COLO668 (cell line): ENCODE measurements around the gene PSMB9.

Experiments
- DNase-seq: peaks from one replicate; lab custom pipeline; 2025; ENCODE audit not compliant: unreplicated experiment; lab: John Stamatoyannopoulos, UW

Gene PSMB9

DNA sequence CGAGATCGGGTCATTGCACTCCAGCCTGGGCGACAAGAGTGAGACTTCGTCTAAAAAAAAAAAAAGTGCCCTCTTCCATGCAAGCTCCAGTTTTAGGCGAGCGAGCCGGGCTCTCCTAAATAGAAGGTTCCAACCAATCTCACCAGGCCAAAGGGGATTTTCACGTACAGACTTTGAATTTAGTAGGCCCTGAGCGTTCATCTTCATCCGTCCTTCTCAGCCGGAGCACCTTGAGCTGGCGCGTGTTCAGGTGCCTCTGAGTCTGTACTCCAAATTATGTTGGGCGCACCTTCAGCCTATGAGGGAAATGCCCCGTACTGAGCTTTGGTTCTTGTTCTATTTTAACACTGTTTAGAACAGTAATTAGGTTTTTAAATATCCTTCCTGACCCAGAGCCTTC is 14.6 kb upstream of the PSMB9 start:
- no peak for DNase-seq

DNA sequence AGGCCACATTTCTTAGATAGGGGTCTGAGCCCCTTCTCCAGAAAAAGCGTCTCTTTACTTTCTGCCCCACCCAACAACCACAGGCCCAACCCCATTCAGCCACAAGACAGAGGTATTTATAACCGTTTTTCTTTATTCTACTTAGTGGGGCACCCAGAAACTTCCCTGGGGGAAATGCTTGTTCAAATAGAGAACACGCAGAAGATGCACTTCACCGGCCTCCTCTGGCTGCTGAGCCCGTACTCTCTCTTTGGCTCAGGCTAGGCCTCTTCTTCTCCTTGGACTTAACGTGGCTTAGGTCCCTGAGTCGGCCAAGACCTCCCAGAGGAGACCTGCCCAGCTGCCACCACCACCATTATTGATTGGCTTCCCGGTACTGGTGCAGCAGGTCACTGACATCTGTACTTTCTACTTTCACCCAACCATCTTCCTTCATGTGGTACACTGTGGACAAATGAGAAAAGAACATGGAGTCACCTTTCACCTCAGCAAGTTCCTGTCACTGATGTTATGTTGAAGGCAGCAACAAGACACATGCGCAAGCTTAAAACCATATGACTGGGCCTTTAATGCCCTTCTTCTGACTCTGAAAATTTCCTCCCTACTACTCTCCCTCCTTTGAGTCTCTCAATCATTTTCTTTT is 13.3 kb upstream of the PSMB9 start:
- no peak for DNase-seq

DNA sequence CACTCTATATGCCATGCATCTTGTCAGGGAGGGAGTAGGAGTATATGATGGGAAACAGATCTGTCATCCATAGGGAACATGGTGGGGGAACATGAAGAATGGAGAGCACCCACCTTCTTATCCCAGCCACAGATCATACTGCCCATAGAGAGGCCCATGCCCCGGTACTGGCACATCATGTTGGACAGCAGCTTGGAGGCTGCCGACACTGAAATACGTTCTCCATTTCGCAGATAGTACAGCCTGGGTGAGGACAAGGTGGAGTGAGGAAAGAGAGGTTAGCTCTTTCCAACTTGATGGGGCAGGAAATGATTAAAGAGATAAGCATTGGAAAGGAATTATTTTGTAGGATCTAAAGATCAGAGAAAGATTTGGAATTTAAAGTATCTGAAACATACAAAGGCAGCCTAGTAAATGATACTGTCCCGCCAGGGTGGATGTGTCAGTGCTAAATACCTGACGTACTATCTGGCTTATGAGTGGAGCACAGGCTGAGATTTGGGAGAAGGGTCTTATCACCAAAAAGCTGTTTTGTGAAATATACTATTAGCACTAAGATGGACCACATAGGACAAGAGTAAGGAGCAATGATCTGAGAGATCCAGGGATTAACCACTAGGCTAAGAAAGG is 11.9 kb upstream of the PSMB9 start:
- DNase-seq, result no peak

DNA sequence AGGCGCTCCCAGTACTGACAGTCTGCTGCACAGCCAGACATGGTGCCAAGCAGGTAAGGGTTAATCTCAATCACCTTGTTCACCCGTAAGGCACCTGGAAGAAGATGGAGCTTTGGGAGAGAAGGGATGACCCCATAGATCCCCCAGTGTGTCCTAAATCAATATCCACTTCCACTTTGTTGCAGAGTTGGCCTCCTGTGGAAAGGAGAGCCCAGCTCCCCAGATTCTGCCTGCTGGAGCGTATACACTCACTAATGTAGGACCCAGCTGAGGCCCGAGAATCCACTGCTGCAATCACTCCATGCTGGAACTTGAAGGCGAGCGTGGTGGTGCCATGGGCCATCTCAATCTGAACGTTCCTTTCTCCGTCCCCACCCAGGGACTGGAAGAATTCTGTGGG is 11.3 kb upstream of the PSMB9 start:
- no peak for DNase-seq

DNA sequence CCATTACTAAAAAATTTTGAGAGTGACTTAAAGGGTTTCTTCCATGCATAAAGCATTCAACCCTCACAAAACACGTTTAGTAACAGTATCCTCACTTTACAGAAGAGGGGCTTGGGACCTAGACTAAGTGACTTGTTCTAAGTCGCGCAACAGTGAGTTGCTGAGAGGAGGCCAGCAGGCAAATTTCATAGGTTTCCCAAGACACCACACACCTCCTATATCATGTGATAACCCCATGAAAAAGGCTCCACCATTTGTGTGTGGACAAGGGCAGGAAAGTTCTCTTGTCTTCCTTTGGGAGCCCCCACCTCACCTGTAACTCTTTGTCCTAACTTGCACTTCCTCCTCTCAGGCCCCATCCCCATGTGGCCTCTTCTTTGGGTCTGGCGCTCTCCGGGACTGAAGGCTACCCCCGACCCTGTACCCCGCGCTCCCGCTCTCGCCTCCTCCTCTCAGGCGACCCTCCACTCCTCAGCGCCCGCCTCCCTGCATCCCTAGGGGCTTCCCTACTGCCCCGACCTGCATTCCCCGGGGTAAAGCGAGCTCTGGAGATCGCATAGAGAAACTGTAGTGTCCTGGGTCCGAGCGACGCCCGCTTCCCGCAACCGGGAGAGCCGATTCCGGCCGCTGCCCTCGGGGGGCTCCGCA is 10.5 kb upstream of the PSMB9 start:
- peak; percentile 27 for DNase-seq

DNA sequence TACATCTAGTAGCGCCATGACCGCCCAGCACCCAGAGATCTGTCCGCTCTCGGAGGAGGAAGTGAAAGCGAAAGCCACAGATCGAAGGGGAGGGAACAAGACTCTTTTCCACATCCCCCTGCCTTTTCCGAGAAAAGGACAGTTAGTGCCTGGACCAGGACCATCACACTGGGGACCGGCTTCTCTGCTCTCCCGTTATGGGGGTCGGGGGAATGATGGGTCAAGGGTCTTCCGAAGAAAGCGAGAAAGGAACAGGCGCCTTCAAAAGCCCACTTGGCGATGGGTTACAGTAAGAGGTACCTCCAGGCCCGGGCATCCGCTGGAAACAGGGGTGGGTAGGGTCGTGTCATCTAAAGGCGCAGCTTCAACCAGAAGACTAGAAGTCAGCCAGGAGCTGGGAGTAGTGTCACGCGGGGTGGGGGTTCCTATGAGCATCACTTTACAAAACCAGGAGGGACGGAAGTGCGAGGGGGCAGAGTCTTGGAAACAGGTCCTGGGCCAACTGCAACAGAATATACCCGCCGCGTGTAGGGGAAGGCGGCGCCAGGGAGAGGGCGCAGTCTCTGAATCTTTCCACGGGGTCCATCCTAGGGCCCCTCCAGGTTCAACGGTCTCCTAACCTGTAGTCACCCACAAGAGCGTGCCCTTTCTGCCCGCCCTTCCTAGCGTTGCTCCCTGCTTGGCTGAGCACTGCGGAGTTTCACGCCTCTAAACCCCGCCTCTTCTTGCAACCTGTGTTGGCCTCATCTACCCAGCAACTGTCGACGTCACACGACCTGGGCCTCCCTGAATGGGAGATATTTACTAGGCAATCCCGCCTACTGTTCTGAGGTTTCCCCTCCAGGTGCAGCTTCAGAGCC is 9.8 kb upstream of the PSMB9 start, which contains the start of gene PSMB8:
Gene PSMB8 (minus strand): TSS at position 69 of the 860 bp plus-strand sequence. CDS start 51 bp downstream, at position 18.
- peak; percentile 93 for DNase-seq

DNA sequence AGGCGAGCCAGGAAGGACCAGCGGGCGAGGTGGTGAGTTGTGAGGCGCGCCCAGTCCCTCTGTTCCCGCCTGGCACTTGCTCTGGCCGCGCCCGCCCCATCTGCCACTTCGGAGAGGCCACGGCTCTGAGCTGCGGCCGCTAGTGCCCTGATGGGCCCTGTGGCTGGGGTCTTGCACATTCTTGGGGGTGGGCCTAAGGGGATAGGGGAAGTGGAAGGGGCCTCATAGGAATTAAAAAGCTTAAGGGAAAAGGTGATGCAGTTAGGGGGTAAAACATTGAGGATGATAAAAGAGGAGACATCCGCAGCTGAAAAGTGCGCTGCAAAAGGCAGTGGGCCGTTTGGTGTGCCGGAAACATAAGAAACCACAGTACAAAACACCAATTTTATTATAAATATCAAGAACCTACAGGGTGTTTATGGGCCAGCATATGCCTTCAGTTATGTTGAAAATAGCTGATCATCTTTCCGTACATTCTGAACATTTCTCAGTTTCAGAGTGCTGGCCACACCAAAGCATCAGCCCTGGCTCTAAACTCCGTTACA is 9.1 kb upstream of the PSMB9 start:
- no peak for DNase-seq

DNA sequence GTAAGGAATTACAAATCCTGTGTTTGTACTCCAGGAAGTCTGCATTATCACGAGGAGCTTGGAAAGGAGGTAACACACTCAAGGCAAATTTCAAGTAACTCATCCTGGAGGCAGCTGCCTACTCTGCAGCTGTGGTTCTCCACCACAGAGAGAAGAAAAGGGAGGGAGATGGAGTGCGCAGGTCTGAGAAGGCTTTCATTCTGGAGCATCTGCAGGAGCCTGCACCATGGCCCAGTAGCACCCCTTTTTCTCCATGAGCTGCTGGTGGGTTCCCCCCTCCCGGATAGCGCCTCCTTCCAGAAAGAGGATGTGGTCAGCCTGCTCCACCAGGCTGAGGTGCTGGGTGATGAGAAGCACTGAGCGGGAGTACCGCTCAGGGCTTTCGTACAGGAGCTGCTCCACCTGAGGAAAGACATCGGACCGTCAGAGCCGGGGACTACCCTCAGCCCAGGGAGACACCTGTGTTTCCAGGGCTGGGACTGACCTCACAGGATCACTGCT is 8.6 kb upstream of the PSMB9 start:
- peak; percentile 8 for DNase-seq

DNA sequence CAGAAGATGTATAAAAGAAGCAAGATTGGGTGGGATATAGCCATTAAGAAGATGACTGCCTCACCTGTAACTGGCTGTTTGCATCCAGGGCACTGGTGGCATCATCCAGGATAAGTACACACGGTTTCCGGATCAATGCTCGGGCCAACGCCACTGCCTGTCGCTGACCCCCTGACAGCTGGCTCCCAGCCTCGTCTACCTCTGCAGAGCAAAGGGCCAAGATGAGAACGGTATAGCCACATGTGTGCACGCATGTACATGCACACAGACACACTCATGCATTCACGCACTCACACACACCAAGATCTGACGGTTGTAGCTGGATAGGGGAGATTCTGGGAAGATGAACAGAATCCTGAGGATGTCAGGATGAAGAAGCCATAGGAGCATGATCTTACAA is 7.0 kb upstream of the PSMB9 start:
- DNase-seq, result no peak

DNA sequence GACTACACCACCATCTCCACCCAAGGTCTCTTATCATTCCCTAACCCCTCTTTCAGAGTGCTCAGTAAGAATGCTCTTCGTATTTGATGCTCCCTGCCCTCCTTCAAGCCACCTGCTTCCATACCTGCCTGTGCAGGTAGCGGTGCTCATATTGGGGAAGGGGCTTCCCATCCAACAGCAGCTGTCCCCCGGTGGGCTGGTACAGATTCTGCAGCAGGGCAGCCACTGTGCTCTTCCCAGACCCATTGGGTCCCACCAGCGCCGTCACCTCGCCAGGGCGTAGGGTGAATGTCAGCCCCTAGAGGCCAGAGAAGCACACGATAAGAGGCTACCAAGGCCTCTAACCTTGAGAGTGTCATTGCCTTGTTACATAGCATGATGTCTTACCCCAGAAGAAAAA is 6.2 kb upstream of the PSMB9 start:
- no peak for DNase-seq

DNA sequence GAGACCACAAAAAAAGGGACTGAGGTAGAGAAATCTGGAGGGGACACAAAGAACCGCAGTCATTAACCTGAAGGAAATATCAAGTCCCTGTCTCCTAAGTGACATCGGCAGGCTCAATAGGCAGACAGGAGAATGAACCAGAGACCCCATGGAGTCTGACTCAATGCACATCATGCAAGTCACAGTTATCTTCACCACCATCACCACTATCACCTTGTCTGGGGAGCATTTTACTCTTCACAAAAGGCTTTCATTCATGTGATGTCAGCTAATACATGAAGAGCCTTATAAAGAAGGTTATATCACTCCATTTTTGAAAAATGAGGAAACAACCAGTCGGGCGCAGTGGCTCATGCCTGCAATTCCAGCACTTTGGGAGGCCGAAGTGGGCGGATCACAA is 4.9 kb upstream of the PSMB9 start:
- DNase-seq, result no peak

DNA sequence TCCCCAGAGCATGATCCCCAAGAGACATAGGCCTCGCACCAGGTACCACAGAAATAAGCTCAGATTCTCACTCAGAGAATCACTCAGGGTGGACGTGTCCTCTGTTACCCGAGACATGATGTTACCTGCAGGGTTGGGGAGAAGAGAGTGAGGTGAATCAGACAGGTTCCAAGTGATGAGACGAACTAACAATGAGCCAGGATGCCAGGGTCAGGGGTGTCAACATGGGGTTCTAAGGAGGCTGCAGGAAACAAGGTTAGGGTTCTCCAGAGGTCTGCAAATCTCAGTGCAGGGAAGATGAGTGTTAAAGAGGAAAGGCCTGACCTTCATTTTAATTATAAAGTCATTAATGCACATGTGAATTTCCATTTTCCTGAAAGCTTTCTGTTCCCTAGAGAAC is 3.0 kb upstream of the PSMB9 start:
- no peak for DNase-seq

DNA sequence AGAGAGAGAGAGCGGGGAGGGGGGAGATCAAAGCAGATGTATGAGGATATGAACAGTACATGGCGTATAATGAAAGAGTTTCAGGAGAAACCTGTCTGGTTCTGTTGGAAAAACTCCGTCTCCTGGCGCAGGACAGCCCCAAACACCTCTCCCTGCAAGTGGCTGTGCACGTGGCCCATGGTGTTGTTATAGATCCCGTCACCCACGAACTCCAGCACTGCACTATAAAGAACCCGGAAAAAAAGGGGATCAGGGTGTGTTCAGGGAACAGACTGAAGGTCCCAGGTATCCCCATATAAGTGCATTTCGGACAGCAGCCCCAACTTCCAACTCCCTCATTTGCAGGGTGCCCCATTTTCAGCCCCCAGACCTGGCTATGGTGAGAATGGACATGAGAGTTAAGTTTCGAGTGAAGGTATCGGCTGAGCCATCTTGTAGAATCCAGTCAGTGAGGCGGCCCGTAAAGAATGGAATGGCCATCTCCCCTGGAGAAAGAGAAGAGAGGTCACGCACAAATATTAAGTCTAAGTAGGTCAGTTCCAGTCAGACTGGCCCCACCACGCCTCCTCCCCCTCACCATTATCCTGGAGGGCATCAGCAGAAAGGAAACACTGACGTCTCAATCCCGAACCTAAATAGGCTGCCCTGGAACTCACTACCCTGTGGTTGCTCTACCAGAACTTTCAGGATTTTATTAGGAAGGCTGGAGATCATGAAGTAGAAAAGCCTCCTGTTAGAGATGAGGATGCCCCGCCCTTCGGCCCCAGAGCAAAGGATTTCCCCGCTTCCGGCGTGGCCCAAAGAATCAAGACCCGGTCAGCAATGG is 1.8 kb upstream of the PSMB9 start:
- peak; percentile 14 for DNase-seq

DNA sequence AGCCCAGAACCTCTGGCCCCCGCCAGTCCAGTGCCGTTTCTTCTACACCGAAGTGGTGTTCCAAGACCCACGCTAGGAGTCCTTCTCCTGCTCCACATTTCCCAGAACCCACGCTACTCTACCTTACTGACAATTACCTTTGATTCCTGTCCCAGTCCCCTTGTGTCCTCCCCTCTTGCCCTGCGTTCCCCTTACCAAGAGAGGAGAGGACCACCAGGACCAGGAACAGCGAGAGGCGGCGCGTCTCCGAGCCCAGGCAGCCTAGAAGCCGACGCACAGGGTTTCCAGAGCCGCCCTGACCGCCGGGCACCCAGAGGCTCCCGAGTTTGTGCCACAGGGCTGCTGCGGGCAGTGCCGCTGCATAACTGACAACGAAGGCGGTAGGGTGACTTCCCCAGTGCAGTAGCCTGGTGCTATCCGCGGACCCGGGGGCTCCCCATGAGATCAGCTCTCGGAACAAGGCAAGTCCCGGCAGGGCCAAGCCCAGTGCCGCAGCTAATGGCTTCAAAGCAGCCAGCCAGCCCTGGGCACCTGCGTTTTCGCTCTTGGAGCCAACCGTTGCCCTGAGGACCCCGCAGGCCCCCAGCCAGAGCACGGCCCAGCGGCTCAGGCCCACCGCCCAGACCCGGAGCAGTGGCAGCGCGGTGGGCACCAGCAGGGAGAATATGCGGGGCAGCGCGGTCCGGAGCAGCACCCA is 1.0 kb upstream of the PSMB9 start:
- DNase-seq, result peak; percentile 37

DNA sequence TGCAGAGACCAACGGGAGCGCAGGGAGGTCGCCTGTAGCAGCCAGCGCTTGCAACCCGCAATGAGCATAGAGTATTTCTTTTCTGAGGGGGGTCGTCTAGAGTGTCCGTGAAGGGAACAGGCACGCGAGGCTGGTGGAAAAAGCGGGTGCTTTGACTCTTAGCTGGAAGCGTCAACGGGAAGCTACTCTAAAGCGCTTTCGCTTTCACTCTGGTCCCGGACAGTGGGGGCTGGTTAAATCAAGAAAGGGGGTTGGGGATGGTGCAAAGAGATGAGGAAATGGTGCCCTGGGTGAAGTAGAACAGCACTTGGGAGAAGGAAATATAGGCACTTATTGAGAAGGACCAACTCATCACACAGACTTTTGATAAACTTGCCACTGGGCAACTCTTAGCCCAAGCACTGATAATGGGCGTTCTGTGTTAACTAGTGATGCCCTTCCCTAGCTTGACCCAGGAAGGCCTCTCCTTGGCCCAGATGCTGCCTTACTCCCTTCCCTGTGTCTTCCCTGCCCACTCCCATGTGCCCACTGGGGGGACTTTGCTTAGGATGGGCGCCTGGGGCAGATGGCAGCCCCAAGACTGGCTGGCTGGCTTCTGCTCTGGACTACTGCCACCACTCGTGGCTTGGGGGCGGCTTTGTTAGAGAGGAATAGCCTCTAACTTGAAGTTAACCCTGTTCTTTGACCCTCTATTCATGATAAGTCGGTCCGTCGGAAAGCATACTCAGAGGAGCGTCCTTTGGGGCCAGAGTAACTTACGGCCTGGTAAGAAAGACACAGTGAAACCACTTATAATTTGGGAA is 585 bp downstream of the PSMB9 start:
- DNase-seq, result peak; percentile 24

DNA sequence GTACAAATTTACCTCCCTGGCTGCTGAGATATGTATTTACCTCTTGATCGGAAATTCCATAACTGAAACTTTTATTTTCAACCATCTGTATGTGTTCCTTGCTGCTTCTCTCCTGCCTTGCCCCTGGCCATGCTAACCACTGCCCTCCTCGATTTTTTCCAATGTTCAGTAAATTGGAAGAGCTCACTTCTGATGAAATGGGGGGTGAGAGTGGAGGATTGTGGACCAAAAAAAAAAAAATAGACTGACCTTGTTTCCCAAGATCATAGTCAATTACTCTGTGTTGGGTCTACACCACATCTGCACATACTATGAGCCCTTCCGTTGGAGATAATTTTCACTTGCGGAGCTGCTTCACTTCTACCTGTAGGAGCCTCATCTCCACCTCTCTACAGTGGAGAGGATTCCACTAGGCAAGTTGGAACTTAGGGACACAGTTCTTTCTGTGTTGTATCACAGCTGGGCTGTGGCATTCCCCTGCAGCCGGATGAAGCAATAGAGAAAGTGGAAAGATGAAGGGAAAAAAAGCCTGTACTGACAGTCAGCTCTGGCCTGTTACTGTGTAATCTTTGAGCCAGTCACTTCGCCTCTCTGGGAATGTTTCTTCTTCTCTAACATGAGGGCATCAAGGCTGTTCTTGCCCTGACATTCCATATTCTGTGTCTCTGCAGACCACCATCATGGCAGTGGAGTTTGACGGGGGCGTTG is 1.6 kb downstream of the PSMB9 start:
- no peak for DNase-seq

DNA sequence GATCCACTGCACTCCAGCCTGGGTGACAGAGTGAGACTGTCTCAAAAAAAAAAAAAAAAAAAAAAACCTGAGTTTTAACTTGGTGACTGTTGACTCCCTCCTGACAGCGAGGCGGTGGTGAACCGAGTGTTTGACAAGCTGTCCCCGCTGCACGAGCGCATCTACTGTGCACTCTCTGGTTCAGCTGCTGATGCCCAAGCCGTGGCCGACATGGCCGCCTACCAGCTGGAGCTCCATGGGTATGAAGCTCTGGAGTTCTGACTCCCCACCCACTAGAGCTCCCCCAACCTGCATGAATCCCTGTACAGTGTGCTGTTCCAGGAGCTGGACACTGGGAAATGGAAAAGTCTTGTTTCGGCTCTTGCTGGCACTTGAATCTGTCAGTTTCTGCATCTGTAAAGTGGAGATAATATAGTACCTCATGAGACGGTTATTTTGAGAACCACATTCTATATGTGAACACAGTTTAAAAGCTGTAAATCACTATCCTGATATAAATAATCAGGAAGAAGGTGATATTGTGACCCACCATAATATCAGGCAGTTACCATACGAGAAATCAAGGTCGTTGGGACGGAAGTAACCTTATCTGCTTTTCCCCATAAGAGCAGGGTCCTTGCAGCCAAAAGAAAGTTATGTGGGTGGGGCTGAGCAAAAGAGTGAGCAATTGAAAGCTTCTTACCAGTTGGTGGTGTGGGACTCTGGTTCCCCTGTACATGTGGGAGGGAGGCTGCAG is 3.3 kb downstream of the PSMB9 start:
- no peak for DNase-seq
